ENCODE results near the gene CAPG.
A peak's percentile ranks its signal among the peaks of the same experiment; 100 is the strongest.
"Not testable (repeated sequence)": the region's sequence is repeated elsewhere in the genome, so short reads cannot be mapped to it uniquely, and the experiment has no call there.

Gene CAPG

DNA sequence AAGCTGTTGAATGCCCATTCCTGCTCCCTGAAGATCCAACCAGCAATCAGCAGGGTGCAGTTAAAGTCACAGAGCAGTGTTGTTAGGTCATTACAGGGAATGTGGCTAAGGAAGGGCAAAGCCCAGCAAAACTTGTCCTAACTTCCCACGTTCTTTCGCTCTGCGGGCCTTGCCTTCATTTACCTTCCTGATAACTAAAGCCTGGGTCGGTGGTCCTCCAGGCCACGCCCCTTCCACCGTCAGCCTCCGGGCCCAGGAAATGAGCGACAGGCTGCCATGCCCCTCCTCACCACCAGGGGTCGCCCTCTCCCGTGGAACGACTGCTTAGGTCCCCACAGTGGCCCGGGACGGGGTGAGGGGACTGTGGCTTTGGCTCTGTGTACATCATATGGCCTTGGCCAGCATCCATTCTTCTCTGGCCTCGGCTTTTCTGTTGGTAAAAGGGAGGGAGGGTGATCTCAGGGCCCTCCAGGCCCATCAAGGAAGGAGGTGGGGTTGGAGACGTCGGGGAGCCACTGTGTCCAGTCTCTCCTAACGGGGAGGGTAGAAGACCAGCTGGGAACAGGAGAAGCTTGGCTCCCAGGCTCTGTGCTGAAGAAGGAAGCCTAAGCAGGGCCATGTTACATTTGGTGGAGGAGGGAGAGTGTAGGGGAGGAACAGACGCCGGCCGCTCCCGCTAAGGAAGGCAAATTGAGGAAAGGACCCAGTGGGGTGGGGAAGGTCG lies 10.5 kb upstream of the CAPG start:
- peak; percentile 64 to 92 (median 84) for DNase-seq

DNA sequence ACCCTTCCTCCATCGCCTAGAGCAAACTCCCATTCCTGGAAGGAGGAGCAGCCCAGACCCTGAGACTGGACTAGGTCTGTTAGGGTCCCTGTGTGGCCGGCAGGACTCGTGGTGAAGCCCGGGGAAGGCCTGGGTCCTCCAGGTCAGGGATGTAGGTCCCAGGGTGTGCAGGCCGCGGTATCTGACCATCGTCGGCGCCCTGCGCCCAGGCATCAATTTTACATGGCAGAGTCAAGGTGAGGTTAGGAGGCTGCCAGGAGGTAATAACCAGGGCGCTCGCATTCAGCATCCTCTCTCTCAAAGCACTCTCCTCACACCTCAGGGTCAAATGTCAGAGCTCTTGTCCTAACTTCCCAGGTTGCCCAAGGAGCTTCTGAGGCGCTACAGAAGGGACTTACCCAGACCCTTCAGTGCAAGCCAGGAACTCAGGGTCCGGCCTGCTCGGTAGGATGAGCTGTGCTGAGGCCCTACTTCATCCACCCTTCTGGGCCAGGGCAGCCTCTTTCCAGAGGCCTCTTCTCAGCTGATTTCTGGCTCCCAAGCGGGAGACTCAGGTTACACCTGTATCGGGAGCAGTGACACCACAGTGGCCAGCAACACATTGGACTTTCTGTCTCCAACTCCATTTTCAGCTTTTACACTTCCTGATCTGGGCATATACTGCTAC lies 9.0 kb upstream of the CAPG start:
- DNase-seq, result peak in 2 of 6 experiments; percentile 47 to 52

DNA sequence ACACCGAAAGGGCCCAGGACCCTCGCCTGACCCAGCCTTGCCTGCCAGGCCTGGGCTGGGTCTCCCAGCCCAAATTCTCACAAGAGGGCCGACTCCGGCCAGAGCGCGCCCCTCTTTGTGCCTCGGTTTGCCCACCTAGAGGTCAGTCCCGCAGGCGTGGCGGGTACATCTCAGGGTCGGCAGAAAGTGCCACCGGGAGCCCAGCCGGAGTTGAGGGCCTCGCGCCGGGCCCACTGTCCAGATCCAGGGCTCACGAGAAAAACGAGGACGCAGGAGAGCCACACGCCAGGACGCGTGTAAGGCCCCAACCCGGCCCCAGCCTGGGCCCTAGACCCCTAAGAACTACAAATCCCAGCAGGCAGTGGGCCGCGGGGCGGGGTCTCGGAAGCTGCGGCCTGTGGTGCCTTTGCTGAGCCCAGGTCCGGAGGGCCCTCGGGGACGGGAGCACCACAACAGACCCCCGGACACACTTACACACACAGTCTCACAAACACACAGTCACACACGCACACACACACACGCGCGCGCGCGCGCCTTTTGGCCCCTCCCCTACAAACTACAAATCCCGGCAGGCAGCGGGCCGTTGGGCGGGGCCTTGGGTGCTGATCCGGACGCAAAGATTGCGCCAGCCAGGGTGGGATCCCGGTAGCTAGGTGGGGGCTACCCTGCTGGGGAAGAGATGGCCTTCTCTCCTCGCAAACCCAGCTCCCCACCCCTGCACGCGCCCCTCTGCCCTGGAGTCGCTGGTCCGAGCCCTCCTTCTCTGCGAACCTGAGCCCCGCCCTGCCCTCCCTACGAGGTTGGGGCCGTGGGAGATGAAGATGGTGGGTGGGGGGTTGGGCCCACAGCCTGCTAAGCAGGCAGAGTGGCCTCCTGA lies 8.2 kb upstream of the CAPG start, which contains the start of gene SH2D6:
SH2D6 (plus strand) TSS at position 583 of the 877 bp plus-strand sequence. CDS start 10,752 bp downstream, outside the sequence.
- peak; percentile 67 to 88 (median 80) for DNase-seq

DNA sequence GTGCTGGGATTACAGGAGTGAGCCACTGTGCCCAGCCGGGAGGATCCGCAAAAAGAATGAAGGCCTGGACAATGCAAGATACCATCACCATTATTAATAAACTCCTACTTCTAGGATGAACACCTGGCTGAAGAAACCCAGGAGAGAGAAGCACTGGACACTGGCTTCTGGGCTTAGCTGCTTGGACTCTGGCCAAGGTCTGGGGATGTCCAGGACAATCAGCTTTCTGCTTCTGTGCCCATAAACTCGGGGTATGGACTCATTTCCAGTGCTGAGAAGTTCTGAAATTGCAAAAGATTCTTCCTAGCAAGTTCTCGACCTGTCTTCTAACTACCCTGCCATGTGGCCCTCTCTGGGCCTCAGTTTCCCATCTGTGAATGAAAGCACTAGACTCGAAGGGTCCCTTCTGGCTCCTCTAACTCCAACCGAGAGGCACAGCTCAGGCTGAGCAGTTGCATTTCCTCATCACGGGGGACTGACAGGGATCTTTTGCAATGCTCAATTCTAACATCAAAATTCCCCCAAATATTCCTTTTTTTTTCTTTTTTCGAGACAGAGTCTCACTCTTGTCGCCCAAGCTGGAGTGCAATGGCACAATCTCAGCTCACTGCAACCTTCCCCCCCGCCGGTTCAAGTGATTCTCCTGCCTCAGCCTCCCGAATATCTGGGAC lies 5.9 kb upstream of the CAPG start:
- DNase-seq, result no peak

DNA sequence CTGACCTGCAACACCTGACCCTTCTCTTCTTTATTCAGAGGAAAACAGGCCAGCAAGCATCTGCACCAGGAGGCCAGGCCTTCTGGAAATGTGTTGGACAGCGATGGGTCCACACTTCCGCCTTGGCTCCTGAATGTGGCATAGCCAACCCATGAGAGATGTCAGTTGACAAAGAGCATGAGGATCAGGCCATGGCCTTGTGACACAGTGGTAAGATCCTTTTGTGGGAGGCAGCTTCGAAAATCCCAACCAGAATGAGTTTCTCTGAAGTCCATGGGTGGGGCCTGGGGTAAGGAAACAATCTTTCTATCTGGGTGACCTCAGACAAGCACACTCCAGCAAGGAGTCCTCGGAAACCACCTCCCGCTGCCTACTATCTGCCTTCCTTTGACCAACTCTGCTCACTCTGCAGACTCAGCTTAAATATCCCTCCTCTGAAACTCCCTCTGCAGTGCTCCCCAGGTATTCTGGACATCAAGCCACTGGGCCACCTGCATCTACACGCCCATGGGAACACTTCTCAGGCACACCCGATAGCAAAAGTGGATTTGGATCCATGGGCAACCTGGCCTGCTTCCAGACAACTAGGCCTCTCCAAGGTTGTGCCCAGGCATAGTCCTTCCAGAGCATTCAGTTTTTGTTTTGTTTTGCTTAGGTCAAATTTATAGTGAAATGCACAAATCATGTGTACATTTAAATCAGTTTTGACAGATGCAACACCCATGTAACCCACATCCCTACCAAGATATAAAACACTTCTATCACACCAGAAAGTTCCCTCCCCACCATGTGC lies 4.8 kb upstream of the CAPG start:
- DNase-seq, result no peak

DNA sequence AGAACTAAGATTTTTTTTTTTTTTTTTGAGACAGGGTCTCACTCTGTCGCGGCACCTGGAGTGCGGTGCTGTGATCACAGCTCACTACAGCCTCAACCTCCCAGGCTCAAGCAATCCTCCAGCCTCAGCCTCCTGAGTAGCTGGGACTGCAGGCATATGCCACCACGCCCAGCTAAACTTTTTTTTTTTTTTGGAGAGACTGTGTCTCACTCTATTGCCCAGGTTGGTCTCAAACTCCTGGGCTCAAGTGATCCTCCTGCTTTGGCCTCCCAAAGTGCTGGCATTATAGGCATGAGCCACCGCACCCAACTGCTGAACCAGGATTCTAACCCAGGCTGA lies 4.2 kb upstream of the CAPG start:
- not testable (repeated sequence) for DNase-seq

DNA sequence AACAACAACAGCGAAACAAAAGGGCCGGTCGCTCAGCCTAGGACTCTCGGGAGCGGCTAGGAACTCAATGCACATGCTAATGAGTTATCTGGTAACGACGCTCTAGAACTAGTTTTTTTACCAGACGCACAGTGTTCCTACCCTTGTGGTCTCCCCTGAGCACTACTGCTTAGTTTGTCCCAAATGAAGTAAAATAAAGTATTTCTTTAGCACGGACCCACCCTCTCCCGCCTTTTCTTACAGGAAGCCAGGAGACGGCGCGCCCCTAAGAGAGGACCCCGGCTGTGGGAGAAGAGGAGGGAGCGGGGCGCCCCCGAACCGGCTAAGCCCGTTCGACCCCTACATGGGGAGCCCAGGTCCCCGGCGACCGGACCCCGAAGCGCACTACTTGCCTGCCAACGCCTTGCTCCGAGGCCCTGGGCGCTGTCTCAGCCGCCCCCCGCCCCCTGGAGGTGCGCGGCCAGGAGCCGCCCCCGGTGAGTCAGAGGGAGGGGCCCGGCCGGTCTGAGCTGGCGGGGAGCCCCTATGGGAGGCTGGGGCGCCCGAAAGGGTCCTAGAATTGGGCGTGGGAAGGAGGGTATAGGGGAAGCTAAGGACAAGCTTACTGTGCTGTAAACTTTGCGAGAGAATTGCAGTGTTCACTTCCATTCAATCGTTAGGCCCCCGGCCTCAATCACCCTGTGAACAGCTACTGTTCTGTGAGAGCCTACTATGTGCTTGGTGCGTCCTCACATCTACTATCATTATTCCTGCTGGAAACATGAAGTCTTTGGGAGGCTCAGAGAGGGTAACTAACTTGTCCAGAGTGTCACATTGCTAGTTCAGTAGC lies 3.6 kb upstream of the CAPG start:
- DNase-seq, result peak in 2 of 6 experiments; percentile 28 to 40

DNA sequence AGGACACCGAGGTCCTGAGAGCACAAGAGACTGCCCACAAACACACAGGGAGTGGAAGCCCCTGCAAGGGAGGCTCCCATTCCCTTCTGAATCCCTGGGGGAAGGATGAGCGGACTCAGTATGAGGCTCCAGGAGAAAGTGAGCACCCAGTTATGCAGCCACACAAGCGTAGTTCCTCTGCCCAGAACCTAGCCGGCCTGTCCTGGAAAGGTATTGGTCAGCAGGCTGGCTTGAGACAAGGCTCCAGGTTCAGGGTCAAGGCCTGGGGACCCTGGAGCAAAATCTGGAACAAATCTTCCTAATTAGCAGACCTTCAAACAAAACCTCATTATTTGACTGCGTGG lies 1.2 kb upstream of the CAPG start:
- no peak for DNase-seq

DNA sequence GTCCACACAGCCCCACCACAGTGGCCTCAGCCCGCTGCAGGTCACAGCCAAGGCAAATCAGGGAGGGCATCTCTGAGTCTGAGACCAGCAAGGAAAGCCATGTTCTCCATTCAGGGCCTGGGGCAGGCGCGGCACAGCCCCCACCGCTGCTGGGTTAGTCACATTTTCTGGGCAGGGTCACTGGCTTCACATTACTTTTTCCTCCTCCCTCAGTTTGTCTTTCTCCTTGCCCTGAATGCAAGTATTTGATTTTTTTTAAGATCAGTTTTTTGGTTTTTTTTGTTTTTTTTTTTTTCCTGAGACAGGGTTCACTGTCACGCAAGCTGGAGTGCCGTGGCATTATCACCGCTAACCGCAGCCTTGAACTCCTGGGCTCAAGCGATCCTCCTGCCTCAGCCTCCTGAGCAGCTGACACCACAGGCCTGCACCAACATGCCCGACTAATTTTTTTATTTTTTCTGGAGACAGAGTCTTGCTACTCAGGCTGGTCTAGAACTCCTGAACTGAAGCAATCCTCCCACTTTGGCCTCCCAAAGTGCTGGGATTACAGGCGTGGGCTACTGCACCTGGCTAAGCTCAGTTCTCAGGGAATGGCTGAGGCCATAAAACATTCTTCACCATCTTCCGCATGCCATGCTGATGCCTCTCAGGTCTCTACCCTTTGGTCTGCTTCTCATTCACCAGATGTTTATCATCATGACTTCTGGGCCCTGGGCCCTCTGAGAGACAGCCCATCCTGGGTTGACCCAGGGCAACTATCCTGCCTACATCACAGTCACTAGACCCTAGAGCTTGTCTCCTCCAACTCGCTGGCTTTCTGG lies 628 bp upstream of the CAPG start:
- DNase-seq, result no peak

DNA sequence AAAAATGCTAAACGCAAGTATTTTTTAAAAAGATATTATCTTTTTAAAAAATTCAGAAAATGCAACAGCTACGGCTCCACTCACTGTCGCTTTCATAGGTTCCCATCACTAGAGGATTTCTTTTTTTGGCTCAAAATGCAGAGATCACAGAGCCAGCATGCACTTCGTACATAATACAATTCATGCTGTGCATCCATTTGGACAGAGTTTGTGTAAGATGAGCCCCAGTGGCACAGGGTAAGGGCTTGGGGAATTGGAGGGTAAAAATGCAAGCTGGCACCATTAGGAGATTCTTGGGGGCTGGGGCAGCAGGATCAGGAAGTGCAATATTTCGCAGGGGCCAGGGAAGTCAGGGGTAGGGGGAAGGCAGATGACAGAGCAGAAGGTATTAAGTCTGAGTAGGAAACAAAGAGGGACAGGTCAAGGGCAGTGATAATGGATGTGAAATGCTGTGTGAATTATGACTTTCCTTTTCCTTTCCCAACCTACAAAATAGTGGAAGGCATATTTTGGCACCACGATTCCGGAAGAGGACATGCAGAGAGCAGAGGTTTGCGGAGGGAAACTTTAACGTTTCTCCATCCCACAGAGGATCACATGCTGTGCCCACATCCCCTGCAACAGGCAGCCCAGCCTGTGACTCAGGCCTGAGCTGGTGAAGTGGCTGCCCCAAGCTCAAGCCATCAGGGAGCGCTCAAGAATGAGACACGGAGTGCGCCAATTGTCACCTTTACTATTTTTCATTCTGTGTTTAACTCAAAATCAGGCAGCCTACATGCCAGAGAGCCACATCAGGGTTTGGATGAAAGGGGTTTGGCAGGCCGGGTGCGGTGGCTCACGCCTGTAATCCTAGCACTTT lies 4.7 kb downstream of the CAPG start:
- peak in 4 of 6 experiments; percentile 5 to 27 (median 10) for DNase-seq

DNA sequence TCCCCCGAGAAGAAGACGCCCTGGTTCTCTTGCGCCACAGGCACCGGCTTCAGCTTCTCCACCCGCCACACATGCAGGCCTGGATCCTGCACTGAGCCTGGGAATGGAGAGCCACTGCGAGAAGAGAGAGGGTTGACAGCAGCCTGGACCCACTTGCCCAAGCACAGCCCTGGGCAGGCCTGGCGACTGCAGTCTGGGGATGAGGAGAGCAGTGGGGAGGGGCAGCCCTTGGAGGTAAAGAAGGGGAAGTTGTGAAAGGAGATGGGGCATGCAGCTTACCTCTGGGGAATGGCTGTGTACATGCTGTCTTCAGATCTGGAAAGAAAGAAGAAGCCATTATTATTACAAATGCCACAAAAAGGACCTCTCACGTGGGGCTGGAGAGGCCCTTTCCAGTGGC lies 8.3 kb downstream of the CAPG start:
- no peak for DNase-seq

DNA sequence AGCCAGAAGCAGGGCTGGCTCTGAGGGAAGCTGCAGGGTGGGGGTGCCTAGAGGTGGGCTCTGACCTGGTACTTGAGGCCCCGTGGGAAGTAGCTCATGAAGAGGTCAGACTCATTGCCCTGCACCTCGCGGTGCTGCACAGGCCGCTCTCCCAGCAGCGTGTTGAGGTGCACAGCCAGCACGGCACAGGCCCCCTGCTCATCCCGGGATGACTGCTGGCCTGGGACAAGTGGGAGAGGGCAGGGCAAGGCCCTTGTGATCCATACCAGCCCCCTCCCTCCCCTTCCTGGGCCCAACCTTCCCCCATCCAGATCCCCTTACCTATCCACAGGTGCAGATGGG lies 8.7 kb downstream of the CAPG start:
- no peak for DNase-seq

DNA sequence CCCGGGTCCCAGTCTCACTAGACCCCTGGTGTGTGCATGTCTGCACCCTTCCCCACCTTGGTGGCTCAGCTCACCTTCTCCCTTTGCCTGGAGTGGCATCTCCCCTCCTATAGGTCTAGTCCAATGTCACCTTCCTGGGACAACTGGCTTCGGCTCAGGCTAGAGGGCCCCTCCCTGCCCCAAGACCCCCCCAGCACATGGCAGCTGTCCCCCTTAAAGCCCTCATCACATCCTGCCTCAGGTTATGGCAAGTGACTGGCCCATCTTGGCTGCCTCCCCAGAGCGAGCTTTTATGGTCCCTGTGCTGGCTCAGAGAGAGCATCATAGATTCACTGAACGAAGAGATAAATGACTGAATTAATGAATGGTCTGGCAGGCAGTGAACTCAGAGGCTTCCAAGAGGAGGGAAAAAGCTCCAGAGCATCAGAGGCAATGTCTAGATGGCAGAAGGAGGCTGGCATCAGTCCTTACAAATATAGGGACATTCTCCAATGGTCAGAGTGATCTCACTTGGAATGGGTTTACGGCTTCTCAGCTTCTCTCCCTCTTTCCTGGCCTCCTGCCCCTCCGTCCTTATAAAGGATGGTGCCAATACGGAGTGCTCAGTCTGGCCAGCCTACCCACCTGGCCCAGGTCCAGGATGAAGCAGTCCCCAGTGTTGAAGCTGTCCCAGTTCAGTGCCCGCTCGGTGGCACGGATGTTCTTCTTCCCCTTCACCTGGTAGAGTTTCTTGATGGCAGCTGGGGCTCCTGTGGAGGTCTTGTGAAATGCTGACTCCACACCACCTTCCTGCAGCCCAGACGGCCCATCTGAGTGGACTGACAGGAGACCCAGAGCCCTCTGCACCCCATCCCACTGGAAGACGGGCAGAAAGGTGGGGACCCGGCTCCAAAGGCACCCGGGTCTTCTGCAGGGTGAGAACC lies 9.4 kb downstream of the CAPG start:
- DNase-seq, result no peak

DNA sequence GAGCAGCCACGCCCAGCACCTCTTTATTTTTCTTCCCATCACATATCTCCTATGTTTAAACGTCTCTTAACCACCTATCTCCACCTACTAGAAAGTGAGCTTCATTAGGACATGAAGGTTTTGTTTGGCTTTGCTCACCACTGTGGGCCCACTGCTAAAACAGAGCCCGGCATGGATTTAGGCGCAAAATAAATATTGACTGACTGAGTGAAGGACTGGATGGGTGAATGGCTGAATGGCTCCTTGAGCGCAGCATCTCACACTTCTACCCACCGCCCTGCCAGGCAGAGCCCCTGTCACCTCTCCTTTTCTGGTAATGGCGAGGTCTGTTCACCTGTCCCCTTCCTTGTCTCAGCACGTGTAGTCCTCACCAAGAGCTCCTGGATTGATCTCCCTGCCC lies 10.1 kb downstream of the CAPG start:
- DNase-seq, result no peak

DNA sequence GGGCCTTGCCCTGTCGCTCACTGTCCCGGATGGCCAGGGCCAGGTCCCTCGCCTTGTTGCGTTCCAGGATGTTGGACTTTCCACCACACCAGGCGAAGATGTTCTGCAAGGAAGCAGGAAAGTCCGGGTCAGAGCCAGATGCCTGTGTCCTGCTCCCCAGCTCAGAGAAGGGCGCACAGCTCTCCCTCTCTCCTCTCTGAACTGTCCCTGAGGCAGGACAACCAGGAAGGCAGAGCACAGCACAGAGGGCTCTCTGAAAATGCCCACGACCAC lies 11.0 kb downstream of the CAPG start:
- DNase-seq, result no peak

DNA sequence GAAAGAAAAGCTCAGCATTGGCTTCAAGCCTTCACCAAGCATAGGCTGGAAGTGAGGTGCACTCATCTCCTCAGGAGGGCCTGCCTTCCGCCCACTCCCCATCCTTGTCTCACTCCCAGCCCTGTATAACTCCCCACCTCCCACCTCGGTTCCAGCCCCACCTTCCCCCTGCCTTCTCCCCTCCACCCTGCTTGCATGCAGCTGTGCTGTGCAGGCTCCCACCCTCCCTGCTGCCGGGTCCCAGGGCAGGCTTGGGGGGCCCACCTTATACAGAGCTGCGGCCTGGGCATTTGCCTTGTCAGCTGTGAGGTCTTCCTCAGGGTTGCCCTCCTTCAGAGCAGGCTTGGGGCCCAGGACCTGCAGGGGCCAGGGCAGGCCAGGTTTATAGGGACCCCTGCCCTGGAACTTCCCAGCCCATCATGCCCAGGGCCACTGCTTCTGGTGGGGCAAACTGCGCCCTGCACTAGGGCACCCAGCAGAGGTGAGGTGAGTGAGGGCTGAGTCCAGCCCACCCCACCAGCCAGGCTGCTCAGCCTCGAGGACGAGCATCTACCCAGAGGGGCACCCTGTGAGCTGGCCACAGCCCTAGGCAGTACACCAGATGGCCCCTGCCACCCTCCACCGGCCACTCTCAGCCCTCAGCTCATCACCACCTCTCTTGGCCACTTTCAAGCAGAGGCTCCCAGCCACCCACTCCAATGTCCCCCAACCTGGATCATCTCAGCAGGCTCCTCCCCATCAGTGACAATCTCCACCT lies 11.6 kb downstream of the CAPG start:
- DNase-seq, result no peak

DNA sequence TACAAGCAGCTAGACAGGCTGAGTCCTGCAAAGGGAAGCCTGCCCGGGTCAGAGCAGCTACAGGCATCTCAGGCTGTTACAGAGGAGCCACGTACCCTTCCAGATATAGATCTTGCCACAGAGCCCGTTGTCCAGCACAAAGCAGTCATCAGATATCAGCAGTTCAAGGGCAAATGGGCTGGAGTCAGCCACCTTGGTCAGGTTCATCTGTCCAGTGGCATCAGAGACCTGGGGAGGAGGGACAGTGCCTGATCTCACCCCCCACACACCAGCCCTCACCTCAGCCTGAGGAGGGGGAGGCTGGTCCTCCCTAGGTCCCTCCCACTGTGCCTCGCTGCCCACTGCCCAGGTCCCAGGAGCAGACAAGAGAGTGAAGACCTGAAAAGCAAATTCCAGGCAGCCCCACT lies 12.2 kb downstream of the CAPG start:
- DNase-seq, result no peak

Measured in stimulated activated naive CD4-positive, alpha-beta T cell (primary cell).